Measurements from ENCODE around the gene C16orf92.

DNA sequence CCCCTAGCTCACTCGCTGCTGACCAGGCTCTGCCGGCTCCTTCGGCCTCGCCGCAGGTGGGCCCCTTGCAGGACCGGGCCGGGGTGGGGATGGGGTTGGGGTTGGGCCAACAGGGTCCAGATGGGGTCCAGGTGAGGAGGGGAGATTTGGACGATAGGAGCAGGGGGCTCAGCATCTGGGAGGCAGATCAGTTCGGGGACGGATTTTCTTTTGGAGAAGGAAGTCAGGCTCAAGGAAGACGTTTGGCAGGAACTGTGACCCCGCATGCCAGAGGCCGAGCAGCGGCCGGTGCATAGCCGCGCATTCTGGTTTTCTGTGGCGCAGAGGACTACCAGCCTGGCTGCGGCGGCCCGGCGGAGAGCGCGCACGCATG lies 41.7 kb downstream of the C16orf92 start:
- TF ChIP-seq, protein P1, sequence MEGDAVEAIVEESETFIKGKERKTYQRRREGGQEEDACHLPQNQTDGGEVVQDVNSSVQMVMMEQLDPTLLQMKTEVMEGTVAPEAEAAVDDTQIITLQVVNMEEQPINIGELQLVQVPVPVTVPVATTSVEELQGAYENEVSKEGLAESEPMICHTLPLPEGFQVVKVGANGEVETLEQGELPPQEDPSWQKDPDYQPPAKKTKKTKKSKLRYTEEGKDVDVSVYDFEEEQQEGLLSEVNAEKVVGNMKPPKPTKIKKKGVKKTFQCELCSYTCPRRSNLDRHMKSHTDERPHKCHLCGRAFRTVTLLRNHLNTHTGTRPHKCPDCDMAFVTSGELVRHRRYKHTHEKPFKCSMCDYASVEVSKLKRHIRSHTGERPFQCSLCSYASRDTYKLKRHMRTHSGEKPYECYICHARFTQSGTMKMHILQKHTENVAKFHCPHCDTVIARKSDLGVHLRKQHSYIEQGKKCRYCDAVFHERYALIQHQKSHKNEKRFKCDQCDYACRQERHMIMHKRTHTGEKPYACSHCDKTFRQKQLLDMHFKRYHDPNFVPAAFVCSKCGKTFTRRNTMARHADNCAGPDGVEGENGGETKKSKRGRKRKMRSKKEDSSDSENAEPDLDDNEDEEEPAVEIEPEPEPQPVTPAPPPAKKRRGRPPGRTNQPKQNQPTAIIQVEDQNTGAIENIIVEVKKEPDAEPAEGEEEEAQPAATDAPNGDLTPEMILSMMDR (conservative IDR thresholded peaks at IDR 0.05; ENCODE audit: low read depth in 2 of 2): no peak
- TF ChIP-seq POLR2AphosphoS5 (IDR thresholded peaks at IDR 0.05; ENCODE audit: low read depth): no peak
- TF ChIP-seq, protein P2, sequence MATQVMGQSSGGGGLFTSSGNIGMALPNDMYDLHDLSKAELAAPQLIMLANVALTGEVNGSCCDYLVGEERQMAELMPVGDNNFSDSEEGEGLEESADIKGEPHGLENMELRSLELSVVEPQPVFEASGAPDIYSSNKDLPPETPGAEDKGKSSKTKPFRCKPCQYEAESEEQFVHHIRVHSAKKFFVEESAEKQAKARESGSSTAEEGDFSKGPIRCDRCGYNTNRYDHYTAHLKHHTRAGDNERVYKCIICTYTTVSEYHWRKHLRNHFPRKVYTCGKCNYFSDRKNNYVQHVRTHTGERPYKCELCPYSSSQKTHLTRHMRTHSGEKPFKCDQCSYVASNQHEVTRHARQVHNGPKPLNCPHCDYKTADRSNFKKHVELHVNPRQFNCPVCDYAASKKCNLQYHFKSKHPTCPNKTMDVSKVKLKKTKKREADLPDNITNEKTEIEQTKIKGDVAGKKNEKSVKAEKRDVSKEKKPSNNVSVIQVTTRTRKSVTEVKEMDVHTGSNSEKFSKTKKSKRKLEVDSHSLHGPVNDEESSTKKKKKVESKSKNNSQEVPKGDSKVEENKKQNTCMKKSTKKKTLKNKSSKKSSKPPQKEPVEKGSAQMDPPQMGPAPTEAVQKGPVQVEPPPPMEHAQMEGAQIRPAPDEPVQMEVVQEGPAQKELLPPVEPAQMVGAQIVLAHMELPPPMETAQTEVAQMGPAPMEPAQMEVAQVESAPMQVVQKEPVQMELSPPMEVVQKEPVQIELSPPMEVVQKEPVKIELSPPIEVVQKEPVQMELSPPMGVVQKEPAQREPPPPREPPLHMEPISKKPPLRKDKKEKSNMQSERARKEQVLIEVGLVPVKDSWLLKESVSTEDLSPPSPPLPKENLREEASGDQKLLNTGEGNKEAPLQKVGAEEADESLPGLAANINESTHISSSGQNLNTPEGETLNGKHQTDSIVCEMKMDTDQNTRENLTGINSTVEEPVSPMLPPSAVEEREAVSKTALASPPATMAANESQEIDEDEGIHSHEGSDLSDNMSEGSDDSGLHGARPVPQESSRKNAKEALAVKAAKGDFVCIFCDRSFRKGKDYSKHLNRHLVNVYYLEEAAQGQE (IDR thresholded peaks at IDR 0.05; ENCODE audit: unreplicated experiment): no peak
- TF ChIP-seq ZNF114 (CRISPR knock-in tag; IDR thresholded peaks at IDR 0.05): no peak
